GM12878 (cell line): ENCODE data around the gene RAPGEF4. TPM values are rescaled to one million over a fixed set of nuclear protein-coding genes. Genes with fewer than 3 reads are reported as not detected.

Experiments used
- ATAC-seq: fragments of 200-7000 bp; cut with Tn5 transposase; 3 replicates; pipeline ENCODE4 v1.9.1; 2020; ENCODE audit warnings: mild to moderate bottlenecking, moderate library complexity
- BruUV-seq: library from RNA; stranded (reverse); fragments of 400-500 nt; replicated peaks from 2 replicates; lab custom pipeline; 2021; lab: Mats Ljungman, UMichigan
- CTCF ChIA-PET: fragments of 300-600 bp; sonication (Branson Sonifier 250); formaldehyde crosslinking; extraction: SDS; loops from one replicate; lab custom pipeline; 2021; ENCODE audit warnings: inconsistent platforms; lab: Yijun Ruan, JAX
- POLR2A ChIA-PET: fragments of 350-600 bp; formaldehyde crosslinking; extraction: SDS; loops from one replicate; lab custom pipeline; 2021; ENCODE audit warnings: inconsistent platforms; lab: Charles Lee
- RAD21 ChIA-PET: fragments of 300-600 bp; sonication (Branson Sonifier 250); formaldehyde crosslinking; loops from one replicate; lab custom pipeline; 2023; ENCODE audit warnings: antibody characterized with exemption; ENCODE audit not compliant: unreplicated experiment; lab: Charles Lee
- SMC1A ChIA-PET: fragments of 300-600 bp; sonication (Branson Sonifier 250); formaldehyde crosslinking; loops from one replicate; lab custom pipeline; 2023; ENCODE audit not compliant: unreplicated experiment, uncharacterized antibody; lab: Charles Lee
- DNase-seq: peaks from one replicate; pipeline ENCODE4 v3.0.0-alpha.2; 2011; ENCODE audit warnings: low read depth, low spot score
- FAIRE-seq: peaks from 3 replicates; lab custom pipeline; 2011; peaks lifted over from hg19 to GRCh38; lab: Jason Lieb, UNC
- H2AFZ ChIP-seq: 2 replicates; pipeline ENCODE4 v1.6.0; 2011; ENCODE audit warnings: low read depth, low read length, control low read depth; ENCODE audit not compliant: control insufficient read depth
- H3K27ac ChIP-seq: 2 replicates; pipeline ENCODE4 v1.5.1; 2011; ENCODE audit warnings: control low read depth; ENCODE audit not compliant: control insufficient read depth, insufficient read depth
- H3K27me3 ChIP-seq, 2 experiments: replicated peaks in 1 of 2; 2 replicates each; pipeline versions ENCODE4 v1.6.0 to v1.6.1; 2011; ENCODE audit warnings: low read length in 1 of 2; ENCODE audit not compliant: control insufficient read depth in 2 of 2, insufficient read depth in 2 of 2
- H3K36me3 ChIP-seq, 2 experiments: 2 replicates each; pipeline ENCODE4 v1.5.1; 2011; ENCODE audit warnings: low read length in 1 of 2; ENCODE audit not compliant: control insufficient read depth in 2 of 2, insufficient read depth in 2 of 2
- H3K4me1 ChIP-seq: 2 replicates; pipeline ENCODE4 v1.6.1; 2011; ENCODE audit warnings: mild to moderate bottlenecking, low read length, moderate library complexity, mixed read lengths; ENCODE audit not compliant: control insufficient read depth, insufficient read depth
- H3K4me2 ChIP-seq: 2 replicates; pipeline ENCODE4 v1.6.0; 2011; ENCODE audit warnings: control low read depth; ENCODE audit not compliant: control insufficient read depth, insufficient read depth
- H3K4me3 ChIP-seq: fragments of 200-600 bp; sonication (generic); 2 replicates; pipeline ENCODE4 v1.5.1; 2016
- H3K79me2 ChIP-seq: 2 replicates; pipeline ENCODE4 v1.6.0; 2011; ENCODE audit warnings: low read length; ENCODE audit not compliant: control insufficient read depth, insufficient read depth
- H3K9ac ChIP-seq: 2 replicates; pipeline ENCODE4 v1.8.0; 2011; ENCODE audit warnings: low read length, control low read depth, mixed read lengths; ENCODE audit not compliant: control insufficient read depth, insufficient read depth
- H3K9me3 ChIP-seq: replicated peaks from 3 replicates; pipeline ENCODE4 v1.5.1; 2011; ENCODE audit warnings: mild to moderate bottlenecking, low read length; ENCODE audit not compliant: control insufficient read depth, insufficient read depth
- H4K20me1 ChIP-seq: 2 replicates; pipeline ENCODE4 v1.6.0; 2011; ENCODE audit not compliant: control insufficient read depth, insufficient read depth
- BACH1 ChIP-seq: fragments of 450-650 bp; IDR thresholded peaks from 2 replicates; pipeline ENCODE4 v1.6.1; 2017; ENCODE audit warnings: mild to moderate bottlenecking, borderline replicate concordance
- ETV6 ChIP-seq, 2 experiments: fragments of 450-650 bp in 1 of 2; IDR thresholded peaks in 1 of 2; conservative IDR thresholded peaks in 1 of 2; 2 replicates each; pipeline ENCODE4 v1.6.1; 2014; ENCODE audit warnings: antibody characterized with exemption in 1 of 2, borderline replicate concordance in 1 of 2, low read depth in 1 of 2, mild to moderate bottlenecking in 1 of 2, moderate library complexity in 1 of 2
- HDAC2 ChIP-seq: fragments of 200-600 bp; sonication (generic); IDR thresholded peaks from 2 replicates; pipeline ENCODE4 v1.6.1; 2017
- IRF3 ChIP-seq: fragments of 450-650 bp; IDR thresholded peaks from 2 replicates; pipeline ENCODE4 v1.6.1; 2014; ENCODE audit warnings: mild to moderate bottlenecking
- KAT2A ChIP-seq: conservative IDR thresholded peaks from 2 replicates; pipeline ENCODE4 v1.6.1; 2011; ENCODE audit warnings: low read depth, low read length; ENCODE audit not compliant: control insufficient read depth
- MLLT1 ChIP-seq: fragments of 450-650 bp; IDR thresholded peaks from 2 replicates; pipeline ENCODE4 v1.6.1; 2016; ENCODE audit warnings: mild to moderate bottlenecking
- NR2F1 ChIP-seq: fragments of 450-650 bp; conservative IDR thresholded peaks from 2 replicates; pipeline ENCODE4 v1.6.1; 2017; ENCODE audit warnings: mild to moderate bottlenecking
- NRF1 ChIP-seq: conservative IDR thresholded peaks from 2 replicates; pipeline ENCODE4 v1.6.1; 2011; ENCODE audit warnings: mild to moderate bottlenecking, low read depth, low read length, improper control_type of control experiment
- PAX8 ChIP-seq: fragments of 450-650 bp; IDR thresholded peaks from 2 replicates; pipeline ENCODE4 v1.6.1; 2017; ENCODE audit warnings: mild to moderate bottlenecking, moderate library complexity
- POLR2A ChIP-seq: IDR thresholded peaks from 2 replicates; pipeline ENCODE4 v1.6.1; 2011; ENCODE audit warnings: low read depth, mild to moderate bottlenecking, low read length
- RAD51 ChIP-seq: fragments of 450-650 bp; IDR thresholded peaks from 2 replicates; pipeline ENCODE4 v1.6.1; 2016; ENCODE audit warnings: moderate library complexity, mild to moderate bottlenecking, inconsistent platforms
- SIN3A ChIP-seq: IDR thresholded peaks from 2 replicates; pipeline ENCODE4 v1.6.1; 2012; ENCODE audit warnings: low read depth, low read length, improper control_type of control experiment
- SPI1 ChIP-seq: IDR thresholded peaks from 2 replicates; pipeline ENCODE4 v1.6.1; 2011; ENCODE audit warnings: low read depth, mild to moderate bottlenecking, low read length, moderate library complexity, borderline replicate concordance; ENCODE audit not compliant: insufficient read depth
- ZZZ3 ChIP-seq: IDR thresholded peaks from 2 replicates; pipeline ENCODE4 v1.6.1; 2011; ENCODE audit warnings: low read depth; ENCODE audit not compliant: control insufficient read depth, insufficient read length
- WGBS: methylation state at CpG from one replicate; pipeline ENCODE4 v1.1.6; 2016; ENCODE audit warnings: low lambda C conversion rate; ENCODE audit not compliant: insufficient replicate concordance, insufficient coverage; ENCODE audit errors: missing lambda C conversion rate; 5-methylcytosine and 5-hydroxymethylcytosine counted together
- in situ Hi-C: fragments of 300-500 bp; cut with MboI; formaldehyde crosslinking; loops from 9 replicates; pipeline ENCODE4 v1.14.3; 2018; ENCODE audit warnings: mixed read lengths
- intact Hi-C: fragments of 100-400 bp; cut with micrococcal nuclease; formaldehyde crosslinking; loops from one replicate; pipeline ENCODE4 v1.14.2; 2022; ENCODE audit not compliant: unreplicated experiment
- polyA plus RNA-seq, 11 experiments: library from polyadenylated mRNA; depleted of rRNA in 4 of 11; unstranded in 6 of 11; stranded (reverse) in 5 of 11; fragments of >200 nt; fragmentation: Nextera tagmentation in 4 of 11; fragmentation: Illumina TruSeq in 1 of 11; extraction: Ambion mirVana in 4 of 11; extraction: Trizol in 1 of 11; gene quantifications; 1 replicate in 1 of 11; 2 replicates in 10 of 11; pipeline versions ENCODE4 v1.2.1 to v1.2.3, GENCODE V29; 2011 to 2016; ENCODE audit warnings: inconsistent platforms in 2 of 11, missing spikeins in 2 of 11, low read depth in 1 of 11
- total RNA-seq, 4 experiments: library from RNA; depleted of rRNA in 3 of 4; stranded (reverse); fragments of >200 nt in 3 of 4; fragmentation: Illumina TruSeq in 1 of 4; extraction: Trizol in 1 of 4; gene quantifications; 2 replicates each; pipeline versions ENCODE4 v1.2.1 to v1.2.3, GENCODE V29; 2013 to 2021

Gene RAPGEF4
- total and polyA plus RNA-seq, 10 of the 15 experiments (the other 5 are each of a cell fraction or from before 2014, with no cell fraction given) = 0.18 TPM; not detected in 8

GRCh38 chr2:172791953-172792352 lies 56.3 kb downstream of the RAPGEF4 start:
- ChIA-PET POLR2A (no interaction called here), CTCF (interaction anchor here (0.9 to 1.0 kb wide), 2 partner anchors 10 to 138 kb away, joined by 3 to 4 read pairs; no protein-coding TSS in a partner anchor), RAD21 (no interaction called here), SMC1A (no interaction called here)
- Histone ChIP-seq H3K4me2 (no peak overlapping the region), H3K27me3 (no peaks in the 10 kb centered on the region; a peak in 1 of 4 replicates), H3K9ac (no peak overlapping the region), H3K4me1 (no peaks in the 10 kb centered on the region), H2AFZ (no peak overlapping the region), H3K79me2 (no peaks in the 10 kb centered on the region), H4K20me1 (no peaks in the 10 kb centered on the region), H3K27ac (no peak overlapping the region), H3K4me3 (no peak overlapping the region), H3K36me3 (no peaks in the 10 kb centered on the region), H3K9me3 (no peaks in the 10 kb centered on the region)
- no peak for TF ChIP-seq ETV6 (conservative IDR thresholded peaks at IDR 0.05 in 1 of 2, IDR thresholded peaks at IDR 0.05 in 1 of 2; ENCODE audit: borderline replicate concordance in 1 of 2, low read depth in 1 of 2)
- TF ChIP-seq KAT2A = no peak
- no peak for TF ChIP-seq NRF1
- TF ChIP-seq ZZZ3 = no peak
- TF ChIP-seq NR2F1 = no peak
- TF ChIP-seq RAD51 = no peak
- TF ChIP-seq MLLT1 = no peak
- TF ChIP-seq POLR2A = no peak
- TF ChIP-seq HDAC2 = no peak
- TF ChIP-seq PAX8 = no peak
- TF ChIP-seq SPI1 = no peak
- TF ChIP-seq IRF3 = no peak
- TF ChIP-seq SIN3A = no peak
- TF ChIP-seq BACH1 = no peak
- ATAC-seq (no peak), FAIRE-seq (no peak), DNase-seq (no peak)
- BruUV-seq = no TSS peak
- in situ Hi-C loops (no loop called here), intact Hi-C loops (no loop called here)
- 27% methylated on average over 4 of the region's 4 CpGs for WGBS
